Stimulated activated CD8-positive, alpha-beta memory T cell treated with anti-CD3 and anti-CD28 coated beads, Interleukin-7, amount 100 ng/mL, for 48 hours (primary cell): ENCODE results near the gene NGRN.

ENCODE experiments used
- DNase-seq, 2 donors: peaks; one replicate each; pipeline ENCODE4 v3.0.0-alpha.2; 2020; ENCODE audit warnings: low read depth in 1 of 2; ENCODE audit errors: extremely low read depth in 1 of 2

Gene NGRN

GRCh38 chr15:90315278-90315982 is 50.0 kb downstream of the NGRN start:
- DNase-seq, result no peak

- DNase-seq, result no peak
Measured at GRCh38 chr15:90316139-90316538, 50.7 kb downstream of the NGRN start.

- DNase-seq, result no peak
Measured at GRCh38 chr15:90318591-90318990, 53.1 kb downstream of the NGRN start.

- DNase-seq, result peak; percentile 37 to 39
Measured at GRCh38 chr15:90320062-90320884, 54.8 kb downstream of the NGRN start.

- no peak for DNase-seq
Measured at GRCh38 chr15:90320885-90321278, 55.4 kb downstream of the NGRN start.
